ENCODE results near the gene EBI3.

Gene EBI3

DNA sequence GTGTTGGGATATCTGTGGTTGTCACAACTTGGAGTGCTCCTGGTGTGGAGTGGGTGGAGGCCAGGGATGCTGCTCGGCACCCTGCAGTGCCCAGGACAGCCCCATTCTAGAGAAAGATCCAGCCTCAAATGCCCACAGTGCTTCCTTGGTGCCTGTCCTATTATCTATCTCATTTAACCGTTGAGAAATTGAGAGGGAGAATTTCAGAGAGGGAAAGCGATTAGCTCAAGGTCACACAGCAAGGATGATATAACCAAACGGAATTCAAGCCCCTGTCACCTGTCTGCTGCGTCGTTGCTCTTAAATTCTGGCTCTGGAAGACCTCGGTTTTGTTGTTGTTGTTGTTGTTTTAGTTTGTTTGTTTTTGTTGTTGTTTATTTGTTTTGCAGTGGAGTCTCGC is 33.3 kb upstream of the EBI3 start:
- DNase-seq = no peak
- no peak for TF ChIP-seq GATA1 (IDR thresholded peaks at IDR 0.05; ENCODE audit: low read depth, low read length)
- TF ChIP-seq POLR2A (IDR thresholded peaks at IDR 0.05; ENCODE audit: low read length) = no peak

DNA sequence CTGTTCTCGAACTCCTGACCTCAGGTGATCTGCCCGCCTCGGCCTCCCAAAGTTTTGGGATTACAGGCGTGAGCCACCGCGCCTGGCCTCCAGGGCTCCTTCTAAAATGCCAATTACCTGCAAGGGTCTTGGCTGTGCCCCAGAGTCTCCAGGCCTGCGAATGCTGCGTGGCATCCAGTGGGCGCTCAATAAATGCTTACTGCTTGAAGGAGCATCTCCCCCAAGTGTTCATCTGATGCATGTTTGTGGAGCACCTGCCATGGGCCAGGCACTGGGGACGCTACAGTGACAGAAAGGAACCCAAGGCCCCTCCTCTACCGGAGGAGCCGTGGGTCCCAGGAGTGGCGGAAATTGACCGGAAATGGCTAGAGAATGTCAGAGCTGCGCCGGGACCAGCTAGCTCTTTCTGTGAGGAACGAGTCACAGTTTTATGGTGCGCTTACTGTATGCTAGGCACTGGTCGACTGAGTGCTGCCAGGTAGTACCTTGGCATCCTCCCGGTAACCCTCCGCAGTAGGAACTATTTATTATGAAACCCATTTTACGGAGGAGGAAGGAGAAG is 32.7 kb upstream of the EBI3 start:
- no peak for DNase-seq
- TF ChIP-seq GATA1 (IDR thresholded peaks at IDR 0.05; ENCODE audit: low read depth, low read length) = no peak
- no peak for TF ChIP-seq POLR2A (IDR thresholded peaks at IDR 0.05; ENCODE audit: low read length)

- no peak for DNase-seq
- no peak for TF ChIP-seq POLR2A (IDR thresholded peaks at IDR 0.05; ENCODE audit: low read length)
- TF ChIP-seq GATA1 (IDR thresholded peaks at IDR 0.05; ENCODE audit: low read depth, low read length) = no peak
Observed at GRCh38 chr19:4197228-4197624, 32.1 kb upstream of the EBI3 start.

DNA sequence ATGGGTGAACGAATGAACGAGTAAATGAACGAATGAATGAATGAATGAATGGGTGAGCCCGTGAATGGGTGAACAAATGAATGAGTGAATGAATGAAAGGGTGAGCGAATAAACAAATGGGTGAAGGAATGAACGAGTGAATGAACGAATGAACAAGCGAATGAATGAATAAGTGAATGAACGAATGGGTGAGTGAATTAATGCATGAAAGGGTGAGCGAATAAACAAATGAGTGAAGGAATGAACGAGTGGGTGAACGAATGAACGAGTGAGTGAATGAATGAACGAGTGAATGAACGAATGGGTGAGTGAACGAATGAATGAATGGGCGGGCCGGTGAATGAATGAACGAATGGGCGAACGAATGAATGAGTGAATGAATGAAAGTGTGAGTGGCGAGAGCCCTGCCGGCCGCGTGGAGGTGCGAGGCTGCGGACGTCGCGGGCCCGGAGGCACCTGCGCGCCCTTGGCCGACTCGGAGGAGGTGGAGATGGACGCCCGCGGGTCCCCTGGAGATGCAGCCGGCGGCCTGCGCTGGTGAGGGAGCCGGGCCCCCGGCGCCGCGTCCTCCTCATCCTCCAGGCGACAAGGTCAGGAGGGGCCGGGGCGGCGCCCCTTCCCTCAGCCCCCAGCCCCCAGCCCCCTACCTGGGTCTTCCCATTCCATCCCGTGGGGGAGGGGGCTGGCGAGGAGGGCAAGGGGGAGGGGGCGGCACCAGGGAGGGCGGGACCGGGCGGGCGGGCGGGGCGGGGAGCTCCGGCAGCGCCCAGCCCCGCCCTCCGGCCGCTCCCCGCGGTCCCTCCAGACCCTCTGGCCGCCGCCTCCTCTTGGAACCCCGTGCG is 31.5 kb upstream of the EBI3 start:
- no peak for TF ChIP-seq POLR2A (IDR thresholded peaks at IDR 0.05; ENCODE audit: low read length)
- TF ChIP-seq GATA1 (IDR thresholded peaks at IDR 0.05; ENCODE audit: low read depth, low read length) = no peak
- peak; percentile 56 to 69 for DNase-seq

DNA sequence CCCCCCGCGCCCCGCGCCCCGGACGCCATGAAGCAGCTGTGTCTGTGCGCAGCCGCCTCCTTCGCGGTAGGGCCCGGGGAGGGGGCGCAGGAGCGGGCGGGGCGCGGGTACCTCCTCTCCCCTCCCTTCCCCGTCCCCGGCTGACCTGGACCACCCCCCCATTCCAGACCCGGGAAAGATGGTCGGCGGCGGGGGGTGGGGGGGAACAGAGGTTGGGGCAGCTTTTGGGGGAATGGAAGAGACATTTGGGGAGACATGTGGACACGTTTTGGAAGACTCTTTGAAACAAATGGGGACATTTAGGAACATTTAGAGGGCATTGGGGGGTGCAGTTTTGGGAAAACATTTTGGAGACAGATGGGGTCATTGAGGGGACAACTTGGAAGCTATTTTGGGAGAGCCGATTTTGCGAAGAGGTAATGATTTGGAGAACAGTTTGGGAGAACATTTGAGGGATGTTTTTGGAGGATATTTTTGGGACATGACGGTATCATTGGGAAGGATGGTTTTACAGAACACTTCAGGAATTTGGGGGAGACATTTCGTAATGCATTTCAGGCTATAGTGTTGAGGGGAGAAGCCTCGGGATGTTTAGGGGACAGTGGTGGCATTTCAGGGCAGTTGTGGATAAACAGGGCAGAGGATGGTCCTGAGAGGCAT is 30.7 kb upstream of the EBI3 start:
- TF ChIP-seq POLR2A (IDR thresholded peaks at IDR 0.05; ENCODE audit: low read length) = no peak
- TF ChIP-seq GATA1 (IDR thresholded peaks at IDR 0.05; ENCODE audit: low read depth, low read length) = no peak
- DNase-seq = no peak

DNA sequence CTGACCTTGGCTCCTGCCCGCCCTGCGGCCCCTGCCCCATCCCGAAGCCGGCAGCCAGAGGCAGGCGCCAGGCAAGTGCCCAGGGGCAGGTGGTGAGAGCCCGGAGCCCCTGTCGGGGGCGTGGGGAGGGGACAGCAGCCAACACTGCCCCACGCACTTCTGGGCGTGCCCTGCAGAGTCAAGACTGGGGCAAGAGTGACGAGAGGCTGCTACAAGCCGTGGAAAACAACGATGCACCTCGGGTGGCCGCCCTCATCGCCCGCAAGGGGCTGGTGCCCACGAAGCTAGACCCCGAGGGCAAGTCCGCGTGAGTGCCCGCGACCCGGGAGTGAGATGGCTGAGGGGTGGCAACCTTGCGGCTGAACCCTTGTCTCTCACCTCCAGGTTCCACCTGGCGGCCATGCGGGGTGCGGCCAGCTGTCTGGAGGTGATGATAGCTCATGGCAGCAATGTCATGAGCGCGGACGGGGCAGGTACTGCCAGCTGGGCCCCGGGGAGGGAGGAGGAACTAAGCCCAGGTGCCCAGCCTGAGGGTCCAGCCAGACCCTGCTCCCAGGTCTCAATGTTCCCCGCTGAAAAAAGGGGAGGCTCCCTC is 29.5 kb upstream of the EBI3 start:
- TF ChIP-seq POLR2A (IDR thresholded peaks at IDR 0.05; ENCODE audit: low read length) (no peak), GATA1 (IDR thresholded peaks at IDR 0.05; ENCODE audit: low read depth, low read length) (no peak)
- no peak for DNase-seq

DNA sequence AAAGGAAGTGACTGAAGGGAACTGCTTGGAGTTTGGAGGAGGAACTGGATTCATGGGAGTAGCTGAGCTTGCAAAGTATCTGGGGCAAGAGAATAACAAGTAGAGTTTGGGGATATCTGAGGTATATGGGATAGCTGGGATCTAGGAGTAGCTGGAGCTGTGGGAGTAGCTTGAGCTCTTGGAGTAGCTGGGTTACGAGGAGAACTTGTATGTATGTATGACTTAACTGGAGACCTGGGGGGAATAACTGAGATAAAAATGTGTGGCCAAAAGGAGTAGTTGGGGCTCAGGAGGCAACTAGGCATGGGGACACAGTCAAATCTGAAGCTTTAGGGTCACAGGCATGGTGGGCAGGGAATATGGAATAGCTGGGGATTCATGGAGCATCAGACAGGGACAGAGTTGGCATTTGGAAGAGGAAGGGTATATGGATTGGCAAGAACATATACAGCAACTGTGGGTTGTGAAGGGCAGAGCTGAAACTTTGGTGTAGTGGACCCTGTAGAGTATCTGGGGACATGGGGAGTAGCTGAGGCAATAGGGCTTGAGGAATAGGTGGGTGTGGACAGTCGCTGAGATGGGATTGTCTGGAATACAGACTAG is 28.3 kb upstream of the EBI3 start:
- TF ChIP-seq GATA1 (IDR thresholded peaks at IDR 0.05; ENCODE audit: low read depth, low read length) (no peak), POLR2A (IDR thresholded peaks at IDR 0.05; ENCODE audit: low read length) (no peak)

DNA sequence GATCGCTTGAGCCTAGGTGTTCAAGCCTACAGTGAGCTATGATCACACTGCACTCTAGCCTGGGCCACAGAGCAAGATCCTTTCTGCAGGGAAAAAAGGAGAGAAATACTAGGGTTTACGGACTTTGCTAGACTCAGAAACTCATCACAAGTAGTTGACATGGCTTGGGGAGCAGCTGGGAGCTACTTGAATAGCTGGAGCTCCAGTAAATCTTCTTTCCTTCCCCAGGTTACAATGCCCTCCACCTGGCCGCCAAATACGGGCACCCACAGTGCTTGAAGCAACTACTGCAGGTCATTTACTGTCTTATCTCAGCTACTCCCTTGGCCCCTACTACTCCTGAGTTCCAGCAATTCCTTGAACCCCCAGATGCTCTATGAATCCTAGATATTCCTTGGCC is 27.5 kb upstream of the EBI3 start:
- TF ChIP-seq GATA1 (IDR thresholded peaks at IDR 0.05; ENCODE audit: low read depth, low read length) = no peak
- DNase-seq = no peak

More for the DNA sequence above, 28.3 kb upstream of the EBI3 start:
- no peak for DNase-seq

- TF ChIP-seq POLR2A (IDR thresholded peaks at IDR 0.05; ENCODE audit: low read length) = no peak
- DNase-seq = peak; percentile 48 to 58
Observed at GRCh38 chr19:4206818-4207484, 22.4 kb upstream of the EBI3 start.

GRCh38 chr19:4208385-4209094 is 20.8 kb upstream of the EBI3 start:
- DNase-seq = peak in 1 of 2 experiments; percentile 52

DNA sequence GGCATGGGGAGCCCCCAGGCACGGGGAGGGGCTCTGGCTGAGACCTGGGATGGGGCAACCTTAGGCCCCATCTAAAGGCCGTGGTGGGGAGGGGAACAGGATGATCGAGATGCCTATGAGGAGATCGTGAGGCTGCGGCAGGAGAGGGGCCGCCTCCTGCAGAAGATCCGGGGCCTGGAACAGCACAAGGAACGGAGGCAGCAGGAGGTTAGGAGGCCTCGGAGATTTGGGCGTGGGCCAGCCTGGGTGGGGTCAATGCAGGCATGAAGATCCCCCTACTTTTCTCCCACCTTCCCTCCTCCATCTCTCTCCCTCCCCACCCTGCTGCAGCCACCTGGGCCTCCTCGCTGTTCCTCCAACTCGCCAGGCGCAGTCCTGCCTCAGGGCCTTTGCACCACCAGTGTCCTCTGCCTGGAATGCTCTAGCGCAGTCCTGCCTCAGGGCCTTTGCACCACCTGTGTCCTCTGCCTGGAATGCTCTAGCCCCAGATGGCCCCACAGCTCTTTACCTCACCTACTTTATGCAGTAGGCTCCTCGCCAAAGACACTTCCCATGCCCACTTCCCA is 19.1 kb upstream of the EBI3 start:
- TF ChIP-seq POLR2A (IDR thresholded peaks at IDR 0.05; ENCODE audit: low read length) = no peak
- no peak for TF ChIP-seq GATA1 (IDR thresholded peaks at IDR 0.05; ENCODE audit: low read depth, low read length)
- no peak for DNase-seq

More at GRCh38 chr19:4208385-4209094, 20.8 kb upstream of the EBI3 start:
- TF ChIP-seq POLR2A (IDR thresholded peaks at IDR 0.05; ENCODE audit: low read length) (no peak), GATA1 (IDR thresholded peaks at IDR 0.05; ENCODE audit: low read depth, low read length) (no peak)

DNA sequence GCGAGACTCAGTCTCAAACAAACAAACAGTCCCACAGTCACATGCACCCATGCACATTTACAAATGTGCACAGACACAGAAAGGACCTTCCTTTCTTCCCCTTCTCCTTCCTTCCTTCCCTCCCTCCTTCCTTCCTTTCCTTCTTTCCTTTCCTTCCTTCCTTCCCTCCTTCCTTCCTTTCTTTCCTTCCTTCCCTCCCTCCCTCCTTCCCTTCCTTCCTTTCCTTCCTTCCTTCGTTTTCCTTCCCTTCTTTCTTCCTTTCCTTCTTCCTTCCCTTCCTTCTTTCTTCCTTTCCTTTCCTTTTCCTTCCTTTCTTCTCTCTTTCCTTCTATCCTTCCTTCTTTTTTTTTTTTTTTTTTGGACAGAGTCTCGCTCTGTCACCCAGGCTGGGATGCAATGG is 16.2 kb upstream of the EBI3 start:
- DNase-seq = no peak
- no peak for TF ChIP-seq GATA1 (IDR thresholded peaks at IDR 0.05; ENCODE audit: low read depth, low read length)
- no peak for TF ChIP-seq POLR2A (IDR thresholded peaks at IDR 0.05; ENCODE audit: low read length)

- TF ChIP-seq GATA1 (IDR thresholded peaks at IDR 0.05; ENCODE audit: low read depth, low read length) (no peak), POLR2A (IDR thresholded peaks at IDR 0.05; ENCODE audit: low read length) (no peak)
Observed at GRCh38 chr19:4215807-4216206, 13.5 kb upstream of the EBI3 start.

More at GRCh38 chr19:4215807-4216206, 13.5 kb upstream of the EBI3 start:
- no peak for DNase-seq
